HEK293 (cell line): ENCODE measurements around the gene ARL14.

Experiments used
- CTCF ChIA-PET: fragments of 350-600 bp; formaldehyde crosslinking; extraction: SDS; loops from one replicate; lab custom pipeline; 2021; ENCODE audit warnings: antibody characterized with exemption; lab: Yijun Ruan, JAX
- POLR2A ChIA-PET: fragments of 300-600 bp; formaldehyde crosslinking; extraction: SDS; loops from one replicate; lab custom pipeline; 2020; ENCODE audit warnings: antibody characterized with exemption, inconsistent platforms; lab: Yijun Ruan, JAX
- H3K27ac ChIP-seq: fragments of 200-500 bp; sonication (Bioruptor generic); 2 replicates; pipeline ENCODE4 v1.5.1; 2014; ENCODE audit warnings: low read depth, low read length, control low read depth, inconsistent platforms; ENCODE audit errors: extremely low read depth
- H3K36me3 ChIP-seq, 2 experiments: fragments of 200-500 bp in 1 of 2; sonication (Bioruptor generic) in 1 of 2; 1 replicate in 1 of 2; 2 replicates in 1 of 2; pipeline ENCODE4 v1.5.1; 2014 to 2017; ENCODE audit warnings: inconsistent platforms in 2 of 2, low read length in 2 of 2; ENCODE audit not compliant: control insufficient read depth in 2 of 2, insufficient read depth in 1 of 2
- H3K4me1 ChIP-seq: fragments of 200-500 bp; sonication (Bioruptor generic); 2 replicates; pipeline ENCODE4 v1.5.1; 2014; ENCODE audit warnings: mild to moderate bottlenecking, low read length, inconsistent platforms; ENCODE audit not compliant: control insufficient read depth, insufficient read depth
- H3K4me3 ChIP-seq: 2 replicates; pipeline ENCODE4 v1.5.1; 2011; ENCODE audit warnings: low read depth, mild to moderate bottlenecking, control low read depth, low read length, moderate library complexity
- H3K9me3 ChIP-seq: fragments of 200-500 bp; sonication (Bioruptor generic); 2 replicates; pipeline ENCODE4 v1.5.1; 2014; ENCODE audit warnings: low read depth, low read length, inconsistent platforms; ENCODE audit not compliant: control insufficient read depth, insufficient read depth
- MZF1 ChIP-seq: fragments of 450-650 bp; formaldehyde crosslinking; IDR thresholded peaks from 2 replicates; pipeline ENCODE4 v1.5.1; 2017; ENCODE audit warnings: missing biosample characterization, missing genetic modification characterization, borderline replicate concordance
- PRDM1 ChIP-seq: fragments of 450-650 bp; formaldehyde crosslinking; IDR thresholded peaks from 2 replicates; pipeline ENCODE4; 2016; ENCODE audit warnings: missing biosample characterization, missing genetic modification characterization
- PRDM6 ChIP-seq: fragments of 450-650 bp; formaldehyde crosslinking; IDR thresholded peaks from 2 replicates; pipeline ENCODE4 v1.5.1; 2017; ENCODE audit warnings: missing biosample characterization, missing genetic modification characterization
- REPIN1 ChIP-seq: fragments of 450-650 bp; formaldehyde crosslinking; IDR thresholded peaks from 2 replicates; pipeline ENCODE4 v1.5.1; 2017; ENCODE audit warnings: missing biosample characterization, missing genetic modification characterization, low read depth
- SCRT1 ChIP-seq: fragments of 450-650 bp; formaldehyde crosslinking; IDR thresholded peaks from 2 replicates; pipeline ENCODE4 v1.5.1; 2016; ENCODE audit warnings: missing biosample characterization, missing genetic modification characterization, borderline replicate concordance
- SETDB1 ChIP-seq: IDR thresholded peaks from one replicate; pipeline ENCODE4 v1.6.1; 2017; ENCODE audit warnings: mild to moderate bottlenecking, low read length, moderate library complexity, mixed read lengths; ENCODE audit not compliant: insufficient read length
- ZEB2 ChIP-seq: fragments of 450-650 bp; formaldehyde crosslinking; IDR thresholded peaks from 2 replicates; pipeline ENCODE4 v1.5.1; 2016; ENCODE audit warnings: missing biosample characterization, missing genetic modification characterization
- ZIC2 ChIP-seq: fragments of 450-650 bp; formaldehyde crosslinking; IDR thresholded peaks from 2 replicates; pipeline ENCODE4 v1.5.1; 2016; ENCODE audit warnings: missing biosample characterization, missing genetic modification characterization
- ZNF16 ChIP-seq: fragments of 450-650 bp; formaldehyde crosslinking; IDR thresholded peaks from 2 replicates; pipeline ENCODE4 v1.5.1; 2016; ENCODE audit warnings: low read depth, missing biosample characterization, missing genetic modification characterization
- ZNF175 ChIP-seq: fragments of 450-650 bp; formaldehyde crosslinking; IDR thresholded peaks from 2 replicates; pipeline ENCODE4 v1.5.1; 2016; ENCODE audit warnings: missing biosample characterization, missing genetic modification characterization
- ZNF266 ChIP-seq: fragments of 450-650 bp; formaldehyde crosslinking; IDR thresholded peaks from 2 replicates; pipeline ENCODE4 v1.5.1; 2016; ENCODE audit warnings: missing biosample characterization, missing genetic modification characterization, low read depth
- ZNF366 ChIP-seq: fragments of 450-650 bp; formaldehyde crosslinking; conservative IDR thresholded peaks from 2 replicates; pipeline ENCODE4 v1.5.1; 2016; ENCODE audit warnings: missing biosample characterization, missing genetic modification characterization
- ZNF391 ChIP-seq: fragments of 450-650 bp; formaldehyde crosslinking; IDR thresholded peaks from 2 replicates; pipeline ENCODE4 v1.5.1; 2016; ENCODE audit warnings: low read depth, missing biosample characterization, missing genetic modification characterization, borderline replicate concordance
- ZNF433 ChIP-seq: fragments of 450-650 bp; formaldehyde crosslinking; IDR thresholded peaks from 2 replicates; pipeline ENCODE4 v1.5.1; 2016; ENCODE audit warnings: missing biosample characterization, missing genetic modification characterization, low read depth
- ZNF488 ChIP-seq: fragments of 450-650 bp; formaldehyde crosslinking; IDR thresholded peaks from 2 replicates; pipeline ENCODE4 v1.5.1; 2016; ENCODE audit warnings: missing biosample characterization, missing genetic modification characterization
- ZNF600 ChIP-seq: fragments of 450-650 bp; formaldehyde crosslinking; IDR thresholded peaks from 2 replicates; pipeline ENCODE4 v1.5.1; 2016; ENCODE audit warnings: missing biosample characterization, missing genetic modification characterization
- ZNF626 ChIP-seq: fragments of 450-650 bp; sonication (Bioruptor Pico); formaldehyde crosslinking; IDR thresholded peaks from 2 replicates; pipeline ENCODE4 v1.5.1; 2018; ENCODE audit warnings: missing biosample characterization, missing genetic modification characterization, inconsistent platforms
- ZNF660 ChIP-seq: fragments of 450-650 bp; IDR thresholded peaks from 2 replicates; pipeline ENCODE4 v1.5.1; 2018; ENCODE audit warnings: missing biosample characterization, mild to moderate bottlenecking, missing genetic modification characterization
- ZNF704 ChIP-seq: fragments of 450-650 bp; formaldehyde crosslinking; IDR thresholded peaks from 2 replicates; pipeline ENCODE4 v1.5.1; 2016; ENCODE audit warnings: missing biosample characterization, missing genetic modification characterization

Gene ARL14

GRCh38 chr3:160676547-160677303, at the start of gene ARL14:
ARL14 (plus strand) TSS chr3:160677160; CDS start chr3:160677347, 187 bp downstream.
- Histone ChIP-seq H3K36me3 (no peaks in the 10 kb centered on the region), H3K9me3 (no peaks in the 10 kb centered on the region), H3K4me3 (no peak within 1 kb of the TSS; the same call in 1 of the 2 replicates), H3K27ac (no peak within 1 kb of the TSS; the same call in 1 of the 2 replicates), H3K4me1 (peaks cover 4% of the 10 kb centered on the region)
- no peak for TF ChIP-seq REPIN1 (tag by site-specific recombination)
- 0 out of 2 replicates have a peak, but pooled peaks have one; percentile 21 for TF ChIP-seq ZEB2
- TF ChIP-seq PRDM6 (tag by site-specific recombination): peak; percentile 77
- ChIA-PET POLR2A (no interaction called here), CTCF (interaction anchor here (0.7 kb wide), 1 partner anchor 604 kb away, joined by 5 read pairs; no protein-coding TSS in a partner anchor)

GRCh38 chr3:160629491-160629890, 47.5 kb upstream of the ARL14 start:
- H3K27ac ChIP-seq: no peak overlapping the region
- POLR2A ChIA-PET: no interaction called here
- H3K9me3 ChIP-seq: no peaks in the 10 kb centered on the region
- H3K4me1 ChIP-seq: no peaks in the 10 kb centered on the region
- H3K36me3 ChIP-seq: no peaks in the 10 kb centered on the region
- TF ChIP-seq ZNF391 (tag by site-specific recombination) (no peak), ZNF704 (tag by site-specific recombination) (no peak), ZNF488 (tag by site-specific recombination) (no peak), SCRT1 (no peak)
- TF ChIP-seq, all 188 proteins: peak for 0
- no peak overlapping the region for H3K4me3 ChIP-seq
- CTCF ChIA-PET: no interaction called here

GRCh38 chr3:160633361-160634083, 43.4 kb upstream of the ARL14 start:
- no peaks in the 10 kb centered on the region for H3K36me3 ChIP-seq
- no peak overlapping the region for H3K4me3 ChIP-seq
- CTCF ChIA-PET: interaction anchor here (0.6 to 0.9 kb wide), 2 partner anchors 19 to 70 kb away, joined by 3 to 4 read pairs; no protein-coding TSS in a partner anchor
- TF ChIP-seq ZNF16 (no peak), PRDM1 (tag by site-specific recombination) (peak; percentile 94)
- TF ChIP-seq, all 188 proteins: peak for 1
- no peaks in the 10 kb centered on the region for H3K4me1 ChIP-seq
- H3K9me3 ChIP-seq: no peaks in the 10 kb centered on the region
- POLR2A ChIA-PET: no interaction called here
- no peak overlapping the region for H3K27ac ChIP-seq

GRCh38 chr3:160635213-160635612, 41.7 kb upstream of the ARL14 start:
- TF ChIP-seq ZNF366: no peak
- no peak for TF ChIP-seq ZNF175 (tag by site-specific recombination)
- TF ChIP-seq ZNF433 (tag by site-specific recombination): no peak
- no peak for TF ChIP-seq ZNF660 (tag by site-specific recombination)
- TF ChIP-seq ZNF266 (tag by site-specific recombination): no peak
- no peak for TF ChIP-seq MZF1
- no peak for TF ChIP-seq ZNF626
- no peak for TF ChIP-seq ZIC2
- no peak for TF ChIP-seq SETDB1
- TF ChIP-seq ZNF600: no peak
- TF ChIP-seq, all 188 proteins: peak for 0
- ChIA-PET CTCF (interaction anchor here (0.6 kb wide), 1 partner anchor 1375 kb away, joined by 3 read pairs; no protein-coding TSS in a partner anchor), POLR2A (no interaction called here)
- Histone ChIP-seq H3K4me3 (no peak overlapping the region), H3K4me1 (no peaks in the 10 kb centered on the region), H3K27ac (no peak overlapping the region), H3K36me3 (no peaks in the 10 kb centered on the region), H3K9me3 (no peaks in the 10 kb centered on the region)
